Ascending aorta (tissue), 2 donors: ENCODE results near the gene ATG4D. TPM values are rescaled to one million over a fixed set of nuclear protein-coding genes. Genes with fewer than 3 reads are reported as not detected.

Source experiments
- DNase-seq, 2 donors: peaks; one replicate each; pipeline ENCODE4 v3.0.0-alpha.2; 2019; ENCODE audit warnings: low spot score in 2 of 2
- H3K27ac ChIP-seq, 2 donors: fragments of 200-600 bp; sonication (generic); one replicate each; pipeline ENCODE4 v1.5.1; 2016 to 2017; ENCODE audit warnings: mild to moderate bottlenecking in 1 of 2
- H3K27me3 ChIP-seq: fragments of 200-600 bp; sonication (generic); one replicate; pipeline ENCODE4 v1.5.1; 2017
- H3K36me3 ChIP-seq, 2 donors: fragments of 200-600 bp; sonication (generic); one replicate each; pipeline ENCODE4 v1.5.1; 2016
- H3K4me1 ChIP-seq, 2 donors: fragments of 200-600 bp; sonication (generic); one replicate each; pipeline ENCODE4 v1.5.1; 2016 to 2017; ENCODE audit warnings: mild to moderate bottlenecking in 1 of 2
- H3K4me3 ChIP-seq, 2 donors: fragments of 200-600 bp; sonication (generic); one replicate each; pipeline ENCODE4 v1.5.1; 2016 to 2017; ENCODE audit warnings: mild to moderate bottlenecking in 1 of 2
- H3K9me3 ChIP-seq, 2 donors: fragments of 200-600 bp; sonication (generic); one replicate each; pipeline ENCODE4 v1.5.1; 2016
- intact Hi-C: fragments of 100-400 bp; cut with DNase I; formaldehyde crosslinking; loops from one replicate; pipeline ENCODE4 v1.15.1; 2023
- total RNA-seq: library from RNA; depleted of rRNA; stranded (reverse); fragments of >200 nt; gene quantifications from one replicate; pipeline ENCODE4 v1.1.0, GENCODE V29; 2016
- TF ChIP-seq, protein P1 (sequence below), 3 experiments: fragments of 200-600 bp in 2 of 3; fragments of 450-650 bp in 1 of 3; sonication (generic) in 2 of 3; IDR thresholded peaks; one replicate each; pipeline ENCODE4 v1.5.1; 2016 to 2019; ENCODE audit warnings: antibody characterized with exemption in 3 of 3, mild to moderate bottlenecking in 1 of 3, moderate library complexity in 1 of 3

The ATG4D gene
- total RNA-seq, 1 donor from 2014 or later: 11.0 TPM

- intact Hi-C loops: no loop called here
- TF ChIP-seq, protein P1, sequence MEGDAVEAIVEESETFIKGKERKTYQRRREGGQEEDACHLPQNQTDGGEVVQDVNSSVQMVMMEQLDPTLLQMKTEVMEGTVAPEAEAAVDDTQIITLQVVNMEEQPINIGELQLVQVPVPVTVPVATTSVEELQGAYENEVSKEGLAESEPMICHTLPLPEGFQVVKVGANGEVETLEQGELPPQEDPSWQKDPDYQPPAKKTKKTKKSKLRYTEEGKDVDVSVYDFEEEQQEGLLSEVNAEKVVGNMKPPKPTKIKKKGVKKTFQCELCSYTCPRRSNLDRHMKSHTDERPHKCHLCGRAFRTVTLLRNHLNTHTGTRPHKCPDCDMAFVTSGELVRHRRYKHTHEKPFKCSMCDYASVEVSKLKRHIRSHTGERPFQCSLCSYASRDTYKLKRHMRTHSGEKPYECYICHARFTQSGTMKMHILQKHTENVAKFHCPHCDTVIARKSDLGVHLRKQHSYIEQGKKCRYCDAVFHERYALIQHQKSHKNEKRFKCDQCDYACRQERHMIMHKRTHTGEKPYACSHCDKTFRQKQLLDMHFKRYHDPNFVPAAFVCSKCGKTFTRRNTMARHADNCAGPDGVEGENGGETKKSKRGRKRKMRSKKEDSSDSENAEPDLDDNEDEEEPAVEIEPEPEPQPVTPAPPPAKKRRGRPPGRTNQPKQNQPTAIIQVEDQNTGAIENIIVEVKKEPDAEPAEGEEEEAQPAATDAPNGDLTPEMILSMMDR (IDR thresholded peaks at IDR 0.05): no peak
- DNase-seq: no peak
- H3K4me1 ChIP-seq: no peaks in the 10 kb centered on the region
- H3K9me3 ChIP-seq: no peaks in the 10 kb centered on the region
- H3K27ac ChIP-seq: no peak overlapping the region
- H3K27me3 ChIP-seq: no peaks in the 10 kb centered on the region
- H3K4me3 ChIP-seq: no peak overlapping the region
- H3K36me3 ChIP-seq: peaks cover 67 to 85% of the 10 kb centered on the region in 2 donors
Measured at GRCh38 chr19:10551698-10552301, 8.1 kb downstream of the ATG4D start.

GRCh38 chr19:10552510-10553053 lies 8.9 kb downstream of the ATG4D start:
- TF ChIP-seq, protein P1 (IDR thresholded peaks at IDR 0.05): no peak
- Histone ChIP-seq H3K27ac (no peak overlapping the region), H3K9me3 (no peaks in the 10 kb centered on the region), H3K27me3 (no peaks in the 10 kb centered on the region), H3K36me3 (peaks cover 67 to 85% of the 10 kb centered on the region in 2 donors), H3K4me3 (no peak overlapping the region), H3K4me1 (no peaks in the 10 kb centered on the region)
- DNase-seq: no peak
- intact Hi-C loops: no loop called here

- no peak overlapping the region for H3K27ac ChIP-seq
- H3K4me1 ChIP-seq: no peaks in the 10 kb centered on the region
- H3K9me3 ChIP-seq: no peaks in the 10 kb centered on the region
- TF ChIP-seq, protein P1 (IDR thresholded peaks at IDR 0.05): no peak
- peaks cover 72 to 89% of the 10 kb centered on the region in 2 donors for H3K36me3 ChIP-seq
- no peak for DNase-seq
- no peak overlapping the region for H3K4me3 ChIP-seq
- no peaks in the 10 kb centered on the region for H3K27me3 ChIP-seq
- intact Hi-C loops: no loop called here
Measured at GRCh38 chr19:10553087-10553667, 9.5 kb downstream of the ATG4D start.

GRCh38 chr19:10553943-10554381 lies 10.3 kb downstream of the ATG4D start:
- Histone ChIP-seq H3K27ac (no peak overlapping the region), H3K27me3 (no peaks in the 10 kb centered on the region), H3K4me3 (no peak overlapping the region), H3K4me1 (no peaks in the 10 kb centered on the region), H3K36me3 (peaks cover 71 to 89% of the 10 kb centered on the region in 2 donors), H3K9me3 (no peaks in the 10 kb centered on the region)
- TF ChIP-seq, protein P1 (IDR thresholded peaks at IDR 0.05): no peak
- intact Hi-C loops: no loop called here
- no peak for DNase-seq

GRCh38 chr19:10554760-10555609 lies 11.3 kb downstream of the ATG4D start:
- H3K4me1 ChIP-seq: no peaks in the 10 kb centered on the region
- intact Hi-C loops: no loop called here
- DNase-seq: no peak
- peaks cover 72 to 89% of the 10 kb centered on the region in 2 donors for H3K36me3 ChIP-seq
- no peaks in the 10 kb centered on the region for H3K27me3 ChIP-seq
- TF ChIP-seq, protein P1 (IDR thresholded peaks at IDR 0.05): no peak
- H3K27ac ChIP-seq: no peak overlapping the region
- H3K9me3 ChIP-seq: no peaks in the 10 kb centered on the region
- no peak overlapping the region for H3K4me3 ChIP-seq
